T47D (cell line): ENCODE data around the gene ADSS1.
A peak's percentile ranks its signal among the peaks of the same experiment; 100 is the strongest.
"Not testable (repeated sequence)": the region's sequence is repeated elsewhere in the genome, so short reads cannot be mapped to it uniquely, and the experiment has no call there.

Experiments
- DNase-seq, 2 experiments: peaks; one replicate each; pipeline versions ENCODE4 v3.0.0 to v3.0.0-alpha.2; 2011 to 2012; ENCODE audit warnings: low read depth in 1 of 2, low spot score in 1 of 2
- JUND ChIP-seq: IDR thresholded peaks from 2 replicates; pipeline ENCODE4 v1.6.1; 2012; ENCODE audit warnings: low read depth
- in situ Hi-C: cut with HindIII; loops from 2 replicates; pipeline ENCODE4 v1.10.0; 2016; ENCODE audit warnings: low sequenced_read_pairs, low pct_unique_long_range_greater_than_20kb

Gene ADSS1

GRCh38 chr14:104741108-104741802 lies 17.2 kb downstream of the ADSS1 start:
- DNase-seq = no peak
- no peak for TF ChIP-seq JUND
- in situ Hi-C loops = no loop called here

- DNase-seq = no peak
- no peak for TF ChIP-seq JUND
- in situ Hi-C loops = no loop called here
These were observed 17.8 kb downstream of the ADSS1 start for GRCh38 chr14:104741803-104742251.

GRCh38 chr14:104742586-104743455 lies 18.8 kb downstream of the ADSS1 start:
- in situ Hi-C loops = no loop called here
- no peak for DNase-seq
- TF ChIP-seq JUND = no peak

GRCh38 chr14:104743461-104744380 lies 19.7 kb downstream of the ADSS1 start:
- in situ Hi-C loops = no loop called here
- no peak for TF ChIP-seq JUND
- no peak for DNase-seq

- DNase-seq = no peak
- in situ Hi-C loops = no loop called here
- no peak for TF ChIP-seq JUND
These were observed 20.5 kb downstream of the ADSS1 start for GRCh38 chr14:104744484-104744883.

- in situ Hi-C loops = no loop called here
- DNase-seq = no peak
- no peak for TF ChIP-seq JUND
These were observed 21.4 kb downstream of the ADSS1 start for GRCh38 chr14:104745431-104745830.

GRCh38 chr14:104746071-104746545 lies 22.1 kb downstream of the ADSS1 start:
- no peak for TF ChIP-seq JUND
- DNase-seq = no peak
- in situ Hi-C loops = no loop called here

GRCh38 chr14:104746934-104747481 lies 23.0 kb downstream of the ADSS1 start:
- in situ Hi-C loops = no loop called here
- DNase-seq = no peak
- TF ChIP-seq JUND = no peak

- no peak for DNase-seq
- no peak for TF ChIP-seq JUND
- in situ Hi-C loops = no loop called here
These were observed 23.8 kb downstream of the ADSS1 start for GRCh38 chr14:104747876-104748275.

- TF ChIP-seq JUND = no peak
- in situ Hi-C loops = no loop called here
These were observed 25.2 kb downstream of the ADSS1 start for GRCh38 chr14:104749111-104749649.

GRCh38 chr14:104750056-104750752 lies 26.2 kb downstream of the ADSS1 start:
- in situ Hi-C loops = no loop called here
- no peak for TF ChIP-seq JUND
- DNase-seq = no peak

More at GRCh38 chr14:104749111-104749649, 25.2 kb downstream of the ADSS1 start:
- peak in 1 of 2 experiments; percentile 74 for DNase-seq

- DNase-seq = peak in 1 of 2 experiments; percentile 55
- in situ Hi-C loops = not testable (repeated sequence)
These were observed 26.7 kb downstream of the ADSS1 start for GRCh38 chr14:104750753-104751057.
